Measurements from ENCODE around the gene CCSER1. TPM values are rescaled to one million over a fixed set of nuclear protein-coding genes. Genes with fewer than 3 reads are reported as not detected.

Gene CCSER1
- total RNA-seq, 1 experiment from 2014 or later, result 0.63 TPM

- no peak for DNase-seq (ENCODE audit: unreplicated experiment)
- H3K27ac Mint-ChIP-seq (ENCODE audit: low read depth, unreplicated experiment), result no peak overlapping the region
- no peak overlapping the region for H3K4me3 Mint-ChIP-seq (ENCODE audit: unreplicated experiment)
- no peaks in the 10 kb centered on the region for H3K27me3 Mint-ChIP-seq (ENCODE audit: insufficient read depth, unreplicated experiment)
- no peaks in the 10 kb centered on the region for H3K4me1 Mint-ChIP-seq (ENCODE audit: insufficient read depth, unreplicated experiment)
- ChIA-PET CTCF (no interaction called here), POLR2A (interaction anchor here (0.6 kb wide), 1 partner anchor 795 kb away, joined by 3 read pairs; no protein-coding TSS in a partner anchor)
- peaks cover 19% of the 10 kb centered on the region for H3K9me3 Mint-ChIP-seq (ENCODE audit: unreplicated experiment)
- TF ChIP-seq CTCF (IDR thresholded peaks at IDR 0.05; ENCODE audit: unreplicated experiment), result no peak
- intact Hi-C loops (cut with micrococcal nuclease), result no loop called here
- BruUV-seq (replicated peaks), result no TSS peak
- no peaks in the 10 kb centered on the region for H3K36me3 Mint-ChIP-seq (ENCODE audit: insufficient read depth, unreplicated experiment)
These were observed 1440.4 kb downstream of the CCSER1 start for GRCh38 chr4:91567594-91567993.

- no peak for TF ChIP-seq CTCF (IDR thresholded peaks at IDR 0.05; ENCODE audit: unreplicated experiment)
- Mint-ChIP-seq H3K27ac (ENCODE audit: low read depth, unreplicated experiment) (no peak overlapping the region), H3K4me1 (ENCODE audit: insufficient read depth, unreplicated experiment) (no peaks in the 10 kb centered on the region), H3K36me3 (ENCODE audit: insufficient read depth, unreplicated experiment) (no peaks in the 10 kb centered on the region), H3K27me3 (ENCODE audit: insufficient read depth, unreplicated experiment) (no peaks in the 10 kb centered on the region), H3K9me3 (ENCODE audit: unreplicated experiment) (no peaks in the 10 kb centered on the region), H3K4me3 (ENCODE audit: unreplicated experiment) (no peak overlapping the region)
- CTCF ChIA-PET, result no interaction called here
- intact Hi-C loops (cut with micrococcal nuclease), result no loop called here
- DNase-seq (ENCODE audit: unreplicated experiment), result no peak
- no TSS peak for BruUV-seq (replicated peaks)
- POLR2A ChIA-PET, result no interaction called here
These were observed 1450.7 kb downstream of the CCSER1 start for GRCh38 chr4:91577864-91578263.

GRCh38 chr4:91590260-91590659 is 1463.1 kb downstream of the CCSER1 start:
- POLR2A ChIA-PET, result no interaction called here
- no peaks in the 10 kb centered on the region for H3K4me1 Mint-ChIP-seq (ENCODE audit: insufficient read depth, unreplicated experiment)
- intact Hi-C loops (cut with micrococcal nuclease), result no loop called here
- no peak for TF ChIP-seq CTCF (IDR thresholded peaks at IDR 0.05; ENCODE audit: unreplicated experiment)
- DNase-seq (ENCODE audit: unreplicated experiment), result no peak
- CTCF ChIA-PET, result no interaction called here
- no peak overlapping the region for H3K27ac Mint-ChIP-seq (ENCODE audit: low read depth, unreplicated experiment)
- H3K9me3 Mint-ChIP-seq (ENCODE audit: unreplicated experiment), result no peaks in the 10 kb centered on the region
- H3K36me3 Mint-ChIP-seq (ENCODE audit: insufficient read depth, unreplicated experiment), result no peaks in the 10 kb centered on the region
- no TSS peak for BruUV-seq (replicated peaks)
- no peak overlapping the region for H3K4me3 Mint-ChIP-seq (ENCODE audit: unreplicated experiment)
- H3K27me3 Mint-ChIP-seq (ENCODE audit: insufficient read depth, unreplicated experiment), result no peaks in the 10 kb centered on the region

- CTCF ChIA-PET, result no interaction called here
- POLR2A ChIA-PET, result no interaction called here
- H3K9me3 Mint-ChIP-seq (ENCODE audit: unreplicated experiment), result no peaks in the 10 kb centered on the region
- H3K27me3 Mint-ChIP-seq (ENCODE audit: insufficient read depth, unreplicated experiment), result no peaks in the 10 kb centered on the region
- H3K4me3 Mint-ChIP-seq (ENCODE audit: unreplicated experiment), result no peak overlapping the region
- no peaks in the 10 kb centered on the region for H3K36me3 Mint-ChIP-seq (ENCODE audit: insufficient read depth, unreplicated experiment)
- TF ChIP-seq CTCF (IDR thresholded peaks at IDR 0.05; ENCODE audit: unreplicated experiment), result no peak
- no peak for DNase-seq (ENCODE audit: unreplicated experiment)
- intact Hi-C loops (cut with micrococcal nuclease), result no loop called here
- H3K4me1 Mint-ChIP-seq (ENCODE audit: insufficient read depth, unreplicated experiment), result no peaks in the 10 kb centered on the region
- no TSS peak for BruUV-seq (replicated peaks)
- no peak overlapping the region for H3K27ac Mint-ChIP-seq (ENCODE audit: low read depth, unreplicated experiment)
These were observed 1464.9 kb downstream of the CCSER1 start for GRCh38 chr4:91592125-91592524.

Measured in MCF 10A (cell line).